Neuronal stem cell (in vitro differentiated cells): Measurements from ENCODE around the gene ZBTB26.

Experiments used
- DNase-seq: peaks from one replicate; pipeline ENCODE4 v3.0.0-alpha.2; 2013; ENCODE audit warnings: low spot score
- H2AFZ ChIP-seq: one replicate; pipeline ENCODE4 v1.6.1; 2013; ENCODE audit warnings: mild to moderate bottlenecking, low read length, inconsistent platforms
- H2AK5ac ChIP-seq: 2 replicates; pipeline ENCODE4 v1.6.1; 2013; ENCODE audit warnings: low read depth, mild to moderate bottlenecking, inconsistent platforms, low read length, moderate library complexity, mixed read lengths
- H2BK120ac ChIP-seq: 2 replicates; pipeline ENCODE4 v1.6.1; 2013; ENCODE audit warnings: low read depth, mild to moderate bottlenecking, inconsistent platforms, low read length, moderate library complexity, mixed read lengths
- H2BK12ac ChIP-seq: one replicate; pipeline ENCODE4 v1.6.1; 2013; ENCODE audit warnings: low read length, inconsistent platforms
- H2BK15ac ChIP-seq: 2 replicates; pipeline ENCODE4 v1.6.1; 2013; ENCODE audit warnings: mild to moderate bottlenecking, low read length, inconsistent platforms, mixed read lengths
- H2BK5ac ChIP-seq: one replicate; pipeline ENCODE4 v1.6.1; 2013; ENCODE audit warnings: inconsistent platforms, mild to moderate bottlenecking, low read length, moderate library complexity
- H3K14ac ChIP-seq: one replicate; pipeline ENCODE4 v1.6.1; 2013; ENCODE audit warnings: low read length, inconsistent platforms
- H3K18ac ChIP-seq: 2 replicates; pipeline ENCODE4 v1.6.1; 2013; ENCODE audit warnings: low read length, inconsistent platforms
- H3K23ac ChIP-seq: 2 replicates; pipeline ENCODE4 v1.6.1; 2013; ENCODE audit warnings: low read depth, mild to moderate bottlenecking, mixed read lengths, low read length, inconsistent platforms; ENCODE audit not compliant: poor library complexity
- H3K27ac ChIP-seq: replicated peaks from 3 replicates; pipeline ENCODE4 v1.5.1; 2013; ENCODE audit warnings: low read length, inconsistent platforms
- H3K27me3 ChIP-seq, 3 experiments: 2 replicates each; pipeline ENCODE4 v1.6.1; 2013; ENCODE audit warnings: low read length in 3 of 3, mild to moderate bottlenecking in 2 of 3, inconsistent platforms in 1 of 3, low read depth in 1 of 3, mixed read lengths in 1 of 3, moderate library complexity in 1 of 3; ENCODE audit not compliant: control insufficient read depth in 3 of 3, insufficient read depth in 3 of 3
- H3K36me3 ChIP-seq, 2 donors: replicated peaks in 1 of 2; 2 replicates each; pipeline ENCODE4 v1.6.1; 2013; ENCODE audit warnings: low read length in 2 of 2; ENCODE audit not compliant: control insufficient read depth in 2 of 2, insufficient read depth in 2 of 2
- H3K4ac ChIP-seq: 2 replicates; pipeline ENCODE4 v1.6.1; 2013; ENCODE audit warnings: inconsistent platforms, mild to moderate bottlenecking, low read length, moderate library complexity
- H3K4me1 ChIP-seq, 2 donors: 1 replicate in 1 of 2; 2 replicates in 1 of 2; pipeline ENCODE4 v1.6.1; 2013; ENCODE audit warnings: low read length in 2 of 2, low read depth in 1 of 2; ENCODE audit not compliant: control insufficient read depth in 2 of 2, insufficient read depth in 1 of 2
- H3K4me2 ChIP-seq: one replicate; pipeline ENCODE4 v1.6.1; 2013; ENCODE audit warnings: mild to moderate bottlenecking, low read length, inconsistent platforms; ENCODE audit not compliant: insufficient read depth, poor library complexity, severe bottlenecking
- H3K4me3 ChIP-seq, 2 donors: 2 replicates each; pipeline ENCODE4 v1.5.1; 2013; ENCODE audit warnings: low read length in 2 of 2, mild to moderate bottlenecking in 2 of 2, inconsistent platforms in 1 of 2, moderate library complexity in 1 of 2
- H3K79me1 ChIP-seq: one replicate; pipeline ENCODE4 v1.6.1; 2013; ENCODE audit warnings: low read depth, mild to moderate bottlenecking, inconsistent platforms, low read length, moderate library complexity
- H3K9ac ChIP-seq: one replicate; pipeline ENCODE4 v1.6.1; 2013; ENCODE audit warnings: mild to moderate bottlenecking, low read depth, low read length, inconsistent platforms; ENCODE audit not compliant: poor library complexity
- H3K9me3 ChIP-seq, 2 donors: replicated peaks in 1 of 2; 2 replicates each; pipeline versions ENCODE3 to v1.6.1; 2013; ENCODE audit warnings: low read length in 2 of 2, mild to moderate bottlenecking in 2 of 2, inconsistent platforms in 1 of 2, low read depth in 1 of 2, mixed read lengths in 1 of 2, moderate library complexity in 1 of 2; ENCODE audit not compliant: control insufficient read depth in 2 of 2, insufficient read depth in 1 of 2
- H4K8ac ChIP-seq: one replicate; pipeline ENCODE4 v1.6.1; 2013; ENCODE audit warnings: low read depth, mild to moderate bottlenecking, inconsistent platforms, low read length, moderate library complexity
- H4K91ac ChIP-seq: one replicate; pipeline ENCODE4 v1.6.1; 2013; ENCODE audit warnings: low read length, low read depth, mild to moderate bottlenecking, inconsistent platforms; ENCODE audit not compliant: poor library complexity
- WGBS, 2 donors: extraction: QIAGEN DNeasy Blood & Tissue Kit; methylation state at CpG; one replicate each; pipeline ENCODE4 v1.1.7; 2013; ENCODE audit warnings: missing lambda C conversion rate in 2 of 2, mixed read lengths in 1 of 2; ENCODE audit not compliant: insufficient read length in 2 of 2, insufficient replicate concordance in 1 of 2; ENCODE audit errors: extremely low coverage in 2 of 2; 5-methylcytosine and 5-hydroxymethylcytosine counted together

Gene ZBTB26

GRCh38 chr9:122888480-122888879, 42.8 kb downstream of the ZBTB26 start:
- Histone ChIP-seq H3K14ac (no peak overlapping the region), H2AK5ac (no peak overlapping the region), H2BK12ac (no peak overlapping the region), H3K18ac (no peak overlapping the region), H2AFZ (no peak overlapping the region), H3K27me3 (no peaks in the 10 kb centered on the region), H3K4ac (no peak overlapping the region), H3K4me2 (no peak overlapping the region), H3K4me1 (no peaks in the 10 kb centered on the region), H3K9me3 (no peaks in the 10 kb centered on the region), H2BK5ac (no peak overlapping the region), H2BK15ac (no peak overlapping the region), H3K27ac (no peak overlapping the region), H3K23ac (no peak overlapping the region), H4K8ac (no peak overlapping the region), H3K4me3 (no peak overlapping the region), H4K91ac (no peak overlapping the region), H3K36me3 (peaks cover 13 to 99% of the 10 kb centered on the region in 2 donors), H3K9ac (no peak overlapping the region), H2BK120ac (no peak overlapping the region), H3K79me1 (no peaks in the 10 kb centered on the region)
- WGBS, 2 donors, result no CpG with 5 or more reads among the region's 3 CpGs
- DNase-seq, result no peak

DNA sequence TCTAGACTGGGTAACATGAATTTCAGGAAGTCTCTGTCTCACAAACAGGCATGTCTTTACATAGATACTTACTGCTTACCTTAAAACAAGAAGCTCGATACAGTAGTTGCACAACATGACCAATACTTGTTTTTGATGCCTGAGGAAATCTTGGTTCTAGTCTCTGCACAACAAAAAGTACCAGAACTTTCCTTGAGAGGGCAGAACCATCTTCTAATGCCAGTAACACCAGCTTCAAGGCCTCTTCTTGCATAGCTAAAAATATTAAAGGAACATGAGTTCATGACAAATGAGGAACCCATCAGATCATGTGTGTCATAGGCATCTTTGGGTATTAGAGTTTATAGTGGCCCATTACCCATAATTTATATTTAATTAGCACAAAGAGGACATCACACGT, 48.2 kb downstream of the ZBTB26 start:
- H3K36me3 ChIP-seq, result peaks cover 18 to 99% of the 10 kb centered on the region in 2 donors
- WGBS, 2 donors, result no CpG with 5 or more reads among the region's 2 CpGs
- no peak overlapping the region for H2BK12ac ChIP-seq
- no peak overlapping the region for H2BK15ac ChIP-seq
- no peak overlapping the region for H3K18ac ChIP-seq
- H2AK5ac ChIP-seq, result no peak overlapping the region
- no peak overlapping the region for H3K23ac ChIP-seq
- H3K14ac ChIP-seq, result no peak overlapping the region
- H3K27ac ChIP-seq, result no peak overlapping the region
- no peak overlapping the region for H3K9ac ChIP-seq
- H2BK5ac ChIP-seq, result no peak overlapping the region
- no peaks in the 10 kb centered on the region for H3K27me3 ChIP-seq
- no peak overlapping the region for H2BK120ac ChIP-seq
- H3K4me3 ChIP-seq, result no peak overlapping the region
- H3K4me2 ChIP-seq, result no peak overlapping the region
- H3K4me1 ChIP-seq, result no peaks in the 10 kb centered on the region
- no peaks in the 10 kb centered on the region for H3K9me3 ChIP-seq
- no peak overlapping the region for H3K4ac ChIP-seq
- no peak overlapping the region for H2AFZ ChIP-seq
- no peaks in the 10 kb centered on the region for H3K79me1 ChIP-seq
- no peak for DNase-seq
- no peak overlapping the region for H4K8ac ChIP-seq
- no peak overlapping the region for H4K91ac ChIP-seq

DNA sequence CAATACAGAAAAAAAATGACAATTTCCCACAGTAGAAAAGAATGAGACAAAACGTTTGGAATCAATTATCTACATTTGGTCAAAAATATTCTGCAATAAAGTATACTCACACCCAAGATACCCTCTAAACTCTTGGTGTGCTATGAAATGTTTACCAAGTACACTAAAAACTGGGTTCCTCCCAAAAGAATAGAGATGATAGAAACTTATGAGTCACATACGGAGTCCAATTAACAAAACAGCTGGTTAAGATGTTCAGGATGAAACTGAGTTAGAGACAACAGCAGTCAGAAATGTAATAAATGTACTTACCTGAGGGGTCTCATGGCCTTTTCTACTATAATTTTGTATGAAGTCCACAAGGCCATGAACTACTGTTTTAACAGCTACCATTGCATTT, 51.9 kb downstream of the ZBTB26 start:
- H2BK5ac ChIP-seq, result no peak overlapping the region
- no peak overlapping the region for H3K23ac ChIP-seq
- no peaks in the 10 kb centered on the region for H3K9me3 ChIP-seq
- H3K4ac ChIP-seq, result no peak overlapping the region
- H3K4me1 ChIP-seq, result no peaks in the 10 kb centered on the region
- no peak overlapping the region for H2BK12ac ChIP-seq
- no peak for DNase-seq
- no peak overlapping the region for H4K91ac ChIP-seq
- H3K9ac ChIP-seq, result no peak overlapping the region
- no peak overlapping the region for H2AK5ac ChIP-seq
- no peak overlapping the region for H3K27ac ChIP-seq
- H2BK120ac ChIP-seq, result no peak overlapping the region
- H3K4me2 ChIP-seq, result no peak overlapping the region
- peaks cover 27 to 99% of the 10 kb centered on the region in 2 donors for H3K36me3 ChIP-seq
- no CpG with 5 or more reads among the region's 2 CpGs for WGBS, 2 donors
- no peak overlapping the region for H4K8ac ChIP-seq
- H3K18ac ChIP-seq, result no peak overlapping the region
- no peak overlapping the region for H2AFZ ChIP-seq
- H3K79me1 ChIP-seq, result no peaks in the 10 kb centered on the region
- H3K14ac ChIP-seq, result no peak overlapping the region
- no peak overlapping the region for H2BK15ac ChIP-seq
- H3K27me3 ChIP-seq, result no peaks in the 10 kb centered on the region
- H3K4me3 ChIP-seq, result no peak overlapping the region

GRCh38 chr9:122875523-122875922, 55.8 kb downstream of the ZBTB26 start:
- H3K4ac ChIP-seq, result no peak overlapping the region
- peaks cover 35 to 99% of the 10 kb centered on the region in 2 donors for H3K36me3 ChIP-seq
- no peak overlapping the region for H3K27ac ChIP-seq
- H3K4me2 ChIP-seq, result no peak overlapping the region
- no peak overlapping the region for H2BK120ac ChIP-seq
- H3K9me3 ChIP-seq, result no peaks in the 10 kb centered on the region
- no peak overlapping the region for H3K9ac ChIP-seq
- H2AFZ ChIP-seq, result no peak overlapping the region
- H4K91ac ChIP-seq, result no peak overlapping the region
- H3K23ac ChIP-seq, result no peak overlapping the region
- no peak overlapping the region for H2BK5ac ChIP-seq
- no peaks in the 10 kb centered on the region for H3K27me3 ChIP-seq
- no peak overlapping the region for H2AK5ac ChIP-seq
- DNase-seq, result no peak
- H4K8ac ChIP-seq, result no peak overlapping the region
- no peak overlapping the region for H2BK12ac ChIP-seq
- H3K4me3 ChIP-seq, result no peak overlapping the region
- H3K4me1 ChIP-seq, result no peaks in the 10 kb centered on the region
- H3K18ac ChIP-seq, result no peak overlapping the region
- WGBS, 2 donors, result 100% methylated on average over 1 of the region's 1 CpG; no CpG with 5 or more reads in 1 of the 2 donors
- no peak overlapping the region for H2BK15ac ChIP-seq
- no peaks in the 10 kb centered on the region for H3K79me1 ChIP-seq
- H3K14ac ChIP-seq, result no peak overlapping the region
